ENCODE data around the gene PAGE3.

GRCh38 chrX:55264816-55265215 lies at the start of gene PAGE3:
- TF ChIP-seq POLR2A (IDR thresholded peaks at IDR 0.05; ENCODE audit: low read depth, low read length) (no peak), POLR2AphosphoS5 (IDR thresholded peaks at IDR 0.05; ENCODE audit: low read depth, low read length) (no peak)

Data from GM12891 (cell line).